Measurements from ENCODE around the gene GAPT.

GRCh38 chr5:58524571-58524970 lies 33.3 kb downstream of the GAPT start:
- no peak for TF ChIP-seq CTCF (IDR thresholded peaks at IDR 0.05)
- TF ChIP-seq HOXA7 (CRISPR knock-in tag; IDR thresholded peaks at IDR 0.05): no peak
- no peak for TF ChIP-seq MAX (IDR thresholded peaks at IDR 0.05)
- TF ChIP-seq EP300 (IDR thresholded peaks at IDR 0.05): no peak
- no peak for TF ChIP-seq POLR2A (IDR thresholded peaks at IDR 0.05; ENCODE audit: low read length)
- no peak for TF ChIP-seq RCOR1 (IDR thresholded peaks at IDR 0.05; ENCODE audit: low read depth, low read length)
- no peak for TF ChIP-seq NPAS2 (CRISPR knock-in tag; IDR thresholded peaks at IDR 0.05; ENCODE audit: borderline replicate concordance)
- no peak for TF ChIP-seq EHMT2 (IDR thresholded peaks at IDR 0.05; ENCODE audit: low read depth)
- TF ChIP-seq CHD2 (IDR thresholded peaks at IDR 0.05; ENCODE audit: low read length, partially characterized antibody): no peak
- no peak for TF ChIP-seq CEBPB (IDR thresholded peaks at IDR 0.05)
- TF ChIP-seq RAD21 (conservative IDR thresholded peaks at IDR 0.05 in 1 of 2, IDR thresholded peaks at IDR 0.05 in 1 of 2): no peak

Data from A549 (cell line).